Measurements from ENCODE around the gene SUCLG1.
"Not testable (repeated sequence)": the region's sequence is repeated elsewhere in the genome, so short reads cannot be mapped to it uniquely, and the experiment has no call there.

Gene SUCLG1

DNA sequence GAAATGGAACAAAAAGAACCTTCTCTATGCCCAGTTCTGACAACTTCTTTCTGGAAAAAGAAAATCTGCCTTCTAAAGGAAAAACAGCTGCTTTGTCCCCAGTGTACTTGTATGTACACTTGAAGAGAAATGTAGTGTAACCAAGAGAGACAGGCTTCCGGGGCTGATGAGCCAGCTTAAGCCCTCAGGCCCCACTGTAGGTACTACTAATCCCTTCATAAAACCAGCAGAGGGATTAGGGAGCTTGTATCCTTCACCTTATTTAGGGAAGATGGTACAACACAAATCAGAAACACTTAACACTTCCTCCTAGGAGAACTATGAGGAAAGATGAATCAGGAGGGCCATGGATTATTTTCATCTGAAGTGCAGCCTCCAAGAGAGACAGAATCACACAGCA, 18.8 kb upstream of the SUCLG1 start:
- H3K27ac ChIP-seq = peak overlapping the region; percentile 26; the same call in 1 of the 2 replicates
- no peak for DNase-seq (ENCODE audit: low read depth, low spot score)
- TF ChIP-seq FOXP2 (optimal IDR thresholded peaks at IDR 0.05; ENCODE audit: control extremely low read depth, extremely low read length, insufficient read depth) = no peak
- no peak for TF ChIP-seq EZH2 (IDR thresholded peaks at IDR 0.05)
- no peak for TF ChIP-seq POLR2AphosphoS5 (IDR thresholded peaks at IDR 0.05; ENCODE audit: borderline replicate concordance, low read depth, low read length)
- no peak overlapping the region for H3K9ac ChIP-seq (ENCODE audit: insufficient read length)
- no peaks in the 10 kb centered on the region for H3K9me3 ChIP-seq (ENCODE audit: low read depth, low read length)
- no peaks in the 10 kb centered on the region for H3K36me3 ChIP-seq (ENCODE audit: insufficient read depth, low read length)
- H3K4me3 ChIP-seq = no peak overlapping the region; the same call in 1 of the 2 replicates

DNA sequence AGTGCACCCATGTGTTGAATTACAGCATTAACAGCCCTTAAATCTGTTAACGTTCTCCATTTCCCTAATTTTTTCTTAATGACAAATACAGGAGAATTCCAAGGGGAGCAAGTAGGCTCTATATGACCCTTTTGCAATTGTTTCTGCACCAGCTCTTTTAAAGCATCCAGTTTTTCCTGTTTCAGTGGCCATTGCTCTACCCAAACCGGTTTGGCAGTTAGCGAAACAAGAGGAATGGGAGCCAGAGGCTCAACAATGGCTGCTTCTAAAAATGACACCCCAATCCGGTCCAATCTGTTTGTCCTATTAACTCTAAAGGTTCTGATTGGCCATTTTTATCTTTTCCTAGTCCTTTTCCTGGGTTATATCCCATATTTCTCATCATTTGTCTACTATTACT, 15.1 kb upstream of the SUCLG1 start:
- Histone ChIP-seq H3K9me3 (ENCODE audit: low read depth, low read length) (no peaks in the 10 kb centered on the region), H3K4me3 (no peak overlapping the region), H3K27ac (no peak overlapping the region), H3K9ac (ENCODE audit: insufficient read length) (no peak overlapping the region), H3K36me3 (ENCODE audit: insufficient read depth, low read length) (no peaks in the 10 kb centered on the region)
- DNase-seq (ENCODE audit: low read depth, low spot score) = no peak
- TF ChIP-seq EZH2 (IDR thresholded peaks at IDR 0.05) (no peak), POLR2AphosphoS5 (IDR thresholded peaks at IDR 0.05; ENCODE audit: borderline replicate concordance, low read depth, low read length) (no peak)

DNA sequence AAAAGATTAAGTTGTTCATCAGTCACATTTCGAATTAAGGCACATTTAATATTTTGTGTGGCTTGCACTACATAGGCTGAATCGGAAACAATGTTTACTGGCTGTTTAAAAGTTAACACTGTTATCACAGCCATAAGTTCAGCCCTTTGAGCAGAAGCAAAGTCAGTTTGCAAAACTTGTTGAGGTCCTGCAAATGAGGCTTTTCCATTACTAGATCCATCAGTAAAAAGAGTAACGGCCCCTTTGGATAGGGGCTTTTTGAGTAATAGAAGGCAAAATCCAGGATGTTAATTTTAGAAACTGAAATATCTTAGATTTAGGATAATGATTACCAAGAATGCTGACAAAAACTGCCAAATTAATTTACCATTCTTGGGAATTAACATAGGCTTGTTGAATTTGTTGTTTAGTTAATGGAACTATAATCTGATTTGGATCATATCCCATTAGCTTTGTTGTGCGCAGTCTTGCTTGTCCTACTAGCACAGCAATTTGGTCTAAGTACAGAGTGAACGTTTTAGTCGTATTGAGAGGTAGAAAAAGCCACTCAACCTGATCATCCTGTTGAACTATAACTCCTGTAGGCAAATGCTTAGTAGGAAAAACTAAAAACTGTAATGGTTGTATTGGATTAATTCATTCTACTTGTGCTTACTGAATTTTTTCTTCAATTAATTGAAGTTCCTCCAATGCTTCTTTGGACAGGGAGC, 13.9 kb upstream of the SUCLG1 start:
- peak overlapping the region; percentile 46; the same call in 1 of the 2 replicates for H3K27ac ChIP-seq
- H3K4me3 ChIP-seq = no peak overlapping the region
- H3K9ac ChIP-seq (ENCODE audit: insufficient read length) = no peak overlapping the region
- TF ChIP-seq EZH2 (IDR thresholded peaks at IDR 0.05) (no peak), POLR2AphosphoS5 (IDR thresholded peaks at IDR 0.05; ENCODE audit: borderline replicate concordance, low read depth, low read length) (no peak), FOXP2 (optimal IDR thresholded peaks at IDR 0.05; ENCODE audit: control extremely low read depth, extremely low read length, insufficient read depth) (no peak)
- no peaks in the 10 kb centered on the region for H3K36me3 ChIP-seq (ENCODE audit: insufficient read depth, low read length)
- H3K9me3 ChIP-seq (ENCODE audit: low read depth, low read length) = no peaks in the 10 kb centered on the region
- no peak for DNase-seq (ENCODE audit: low read depth, low spot score)

DNA sequence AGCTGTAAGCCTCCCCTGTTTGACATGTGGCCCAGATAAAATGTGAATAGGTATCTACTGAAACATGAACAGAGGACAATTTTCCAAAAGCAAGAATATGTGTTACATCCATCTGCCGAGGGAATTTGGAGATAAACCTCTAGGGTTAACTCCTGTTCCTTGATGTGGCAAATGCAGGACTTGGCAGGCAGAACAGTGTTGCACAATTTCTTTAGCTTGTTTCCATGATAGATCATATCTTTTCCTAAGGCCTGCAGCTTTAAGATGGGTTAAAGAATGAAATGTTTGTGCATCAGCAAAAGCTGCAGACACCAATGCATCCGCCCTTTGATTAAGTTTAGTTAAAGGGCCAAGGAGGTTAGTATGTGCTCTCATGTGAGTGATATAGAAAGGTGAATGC, 13.3 kb upstream of the SUCLG1 start:
- DNase-seq (ENCODE audit: low read depth, low spot score) = peak; percentile 39
- not testable (repeated sequence) for H3K9ac ChIP-seq (ENCODE audit: insufficient read length); H3K4me3 ChIP-seq; H3K27ac ChIP-seq; H3K9me3 ChIP-seq (ENCODE audit: low read depth, low read length); H3K36me3 ChIP-seq (ENCODE audit: insufficient read depth, low read length)

DNA sequence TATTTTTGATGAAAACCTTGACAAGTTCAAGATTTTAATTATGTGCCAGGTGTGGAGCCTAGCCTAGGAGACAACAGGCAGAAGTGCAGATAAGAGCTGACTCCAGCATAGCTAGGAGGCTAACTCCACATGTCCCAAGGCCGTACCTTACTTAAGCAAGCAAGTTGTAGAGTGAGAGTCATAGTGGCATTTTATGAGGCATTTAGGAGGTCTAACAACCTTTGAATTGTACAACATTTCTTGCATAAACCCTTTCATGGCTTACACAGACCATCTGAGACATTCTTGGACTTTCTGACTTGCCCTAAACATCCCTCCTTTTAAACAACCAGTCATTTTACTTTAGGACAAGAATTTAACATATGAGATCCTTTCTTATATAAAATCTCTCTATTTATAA, 8.3 kb upstream of the SUCLG1 start:
- H3K4me3 ChIP-seq = no peak overlapping the region
- TF ChIP-seq FOXP2 (optimal IDR thresholded peaks at IDR 0.05; ENCODE audit: control extremely low read depth, extremely low read length, insufficient read depth) (no peak), EZH2 (IDR thresholded peaks at IDR 0.05) (no peak), POLR2AphosphoS5 (IDR thresholded peaks at IDR 0.05; ENCODE audit: borderline replicate concordance, low read depth, low read length) (no peak)
- no peak overlapping the region for H3K9ac ChIP-seq (ENCODE audit: insufficient read length)
- peaks cover 9% of the 10 kb centered on the region for H3K9me3 ChIP-seq (ENCODE audit: low read depth, low read length)
- no peak overlapping the region for H3K27ac ChIP-seq
- DNase-seq (ENCODE audit: low read depth, low spot score) = no peak
- no peaks in the 10 kb centered on the region for H3K36me3 ChIP-seq (ENCODE audit: insufficient read depth, low read length)

DNA sequence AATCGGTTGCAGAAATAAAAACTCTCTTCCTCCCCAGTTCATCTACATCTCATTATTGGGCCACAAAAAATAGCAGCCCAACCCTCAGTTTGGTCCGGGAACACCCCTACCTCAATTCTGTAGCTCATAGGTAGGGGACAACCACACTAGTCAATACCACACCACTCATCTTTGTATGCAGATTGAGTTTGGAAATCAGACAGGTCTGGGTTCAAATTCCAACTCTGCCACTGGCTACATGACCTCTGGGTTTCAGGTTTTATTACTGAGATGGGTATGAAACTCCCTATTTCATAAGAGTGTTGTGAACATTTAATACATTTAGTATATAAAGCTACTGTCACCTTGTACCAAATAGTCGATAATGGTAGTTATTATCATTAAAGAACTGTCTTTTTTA, 2.2 kb upstream of the SUCLG1 start:
- no peaks in the 10 kb centered on the region for H3K36me3 ChIP-seq (ENCODE audit: insufficient read depth, low read length)
- H3K9me3 ChIP-seq (ENCODE audit: low read depth, low read length) = no peaks in the 10 kb centered on the region
- TF ChIP-seq EZH2 (IDR thresholded peaks at IDR 0.05) (no peak), FOXP2 (optimal IDR thresholded peaks at IDR 0.05; ENCODE audit: control extremely low read depth, extremely low read length, insufficient read depth) (no peak), POLR2AphosphoS5 (IDR thresholded peaks at IDR 0.05; ENCODE audit: borderline replicate concordance, low read depth, low read length) (no peak)
- DNase-seq (ENCODE audit: low read depth, low spot score) = no peak
- no peak overlapping the region for H3K9ac ChIP-seq (ENCODE audit: insufficient read length)
- no peak overlapping the region for H3K27ac ChIP-seq
- H3K4me3 ChIP-seq = no peak overlapping the region

DNA sequence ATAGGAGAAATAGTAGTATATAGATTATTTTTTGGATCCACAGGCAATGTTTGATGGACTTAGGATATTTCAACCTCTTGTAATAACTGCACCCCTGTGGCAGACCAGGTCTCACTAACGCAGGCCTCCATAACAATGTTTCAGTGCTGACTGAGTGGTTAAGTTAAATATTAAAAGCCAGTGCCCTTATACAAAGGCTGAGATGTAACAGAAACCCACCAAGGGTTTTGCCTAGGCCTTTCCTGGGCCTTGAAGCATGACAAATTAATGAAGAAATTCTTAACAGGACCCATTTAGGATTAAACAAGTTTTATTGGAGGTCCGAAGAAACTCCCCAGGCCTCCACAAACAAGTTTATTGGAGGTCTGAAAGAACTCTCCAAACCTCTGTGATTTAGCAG, 1.6 kb upstream of the SUCLG1 start:
- DNase-seq (ENCODE audit: low read depth, low spot score) = no peak
- H3K4me3 ChIP-seq = no peak overlapping the region
- no peaks in the 10 kb centered on the region for H3K9me3 ChIP-seq (ENCODE audit: low read depth, low read length)
- TF ChIP-seq FOXP2 (optimal IDR thresholded peaks at IDR 0.05; ENCODE audit: control extremely low read depth, extremely low read length, insufficient read depth) (no peak), POLR2AphosphoS5 (IDR thresholded peaks at IDR 0.05; ENCODE audit: borderline replicate concordance, low read depth, low read length) (no peak), EZH2 (IDR thresholded peaks at IDR 0.05) (no peak)
- no peaks in the 10 kb centered on the region for H3K36me3 ChIP-seq (ENCODE audit: insufficient read depth, low read length)
- H3K9ac ChIP-seq (ENCODE audit: insufficient read length) = no peak overlapping the region
- H3K27ac ChIP-seq = no peak overlapping the region

DNA sequence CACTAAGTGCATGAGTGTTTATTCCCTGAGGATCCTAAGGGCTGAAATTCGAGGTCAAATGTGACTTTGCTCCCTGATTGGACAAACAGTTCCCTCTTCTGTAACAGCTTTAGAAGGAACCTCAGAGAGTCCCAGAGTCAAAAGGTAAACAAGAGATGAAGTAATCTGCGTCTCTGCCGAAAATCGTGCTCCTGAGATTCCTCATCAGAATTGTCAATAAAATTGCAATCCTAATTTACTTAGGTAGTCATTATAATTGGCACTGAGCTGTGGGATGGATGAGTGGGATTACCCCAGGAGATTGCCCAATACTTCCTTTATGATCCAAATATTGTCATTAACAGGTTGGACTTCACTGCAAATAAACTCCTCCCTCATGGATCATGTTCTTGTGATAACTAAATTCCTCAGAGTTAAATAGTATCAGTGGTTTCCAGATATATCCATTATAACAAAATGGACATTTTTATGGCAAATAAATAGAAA, 907 bp upstream of the SUCLG1 start:
- Histone ChIP-seq H3K9ac (ENCODE audit: insufficient read length) (peak overlapping the region; percentile 95), H3K27ac (no peak overlapping the region), H3K36me3 (ENCODE audit: insufficient read depth, low read length) (no peaks in the 10 kb centered on the region), H3K4me3 (peak overlapping the region; percentile 99), H3K9me3 (ENCODE audit: low read depth, low read length) (no peaks in the 10 kb centered on the region)
- no peak for DNase-seq (ENCODE audit: low read depth, low spot score)
- TF ChIP-seq FOXP2 (optimal IDR thresholded peaks at IDR 0.05; ENCODE audit: control extremely low read depth, extremely low read length, insufficient read depth) = no peak

DNA sequence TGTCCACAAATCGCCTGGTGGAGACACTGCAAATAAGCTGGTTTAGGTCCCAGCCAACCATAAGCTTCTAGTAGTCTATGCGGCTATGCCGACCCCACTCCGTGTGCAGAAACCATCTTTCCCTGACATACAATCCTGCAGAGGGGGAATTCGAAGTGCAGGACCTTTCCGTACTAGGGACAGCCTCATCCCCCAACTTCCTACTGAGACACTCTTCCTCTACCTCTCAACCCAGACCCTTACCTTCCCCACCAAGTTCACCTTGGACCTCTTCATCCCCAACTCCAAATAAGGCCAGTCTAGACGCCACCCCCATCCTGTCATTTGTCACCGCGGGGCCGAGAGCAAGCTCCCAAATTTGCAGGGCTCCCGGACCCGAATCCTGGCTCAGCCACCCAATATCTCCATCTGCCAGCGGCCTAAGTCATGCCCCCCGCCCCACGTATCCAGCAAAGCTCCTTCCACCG, 496 bp downstream of the SUCLG1 start:
- Histone ChIP-seq H3K9ac (ENCODE audit: insufficient read length) (peak overlapping the region; percentile 95), H3K27ac (no peak overlapping the region), H3K9me3 (ENCODE audit: low read depth, low read length) (no peaks in the 10 kb centered on the region), H3K4me3 (peak overlapping the region; percentile 99), H3K36me3 (ENCODE audit: insufficient read depth, low read length) (no peaks in the 10 kb centered on the region)
- DNase-seq (ENCODE audit: low read depth, low spot score) = no peak
- TF ChIP-seq POLR2AphosphoS5 (IDR thresholded peaks at IDR 0.05; ENCODE audit: borderline replicate concordance, low read depth, low read length) (no peak), FOXP2 (optimal IDR thresholded peaks at IDR 0.05; ENCODE audit: control extremely low read depth, extremely low read length, insufficient read depth) (no peak), EZH2 (IDR thresholded peaks at IDR 0.05) (no peak)

Measured in SK-N-MC (cell line).